HFFc6 (cell line): Measurements from ENCODE around the gene CD247. TPM values are rescaled to one million over a fixed set of nuclear protein-coding genes. Genes with fewer than 3 reads are reported as not detected.

Experiments
- DNase-seq: peaks from one replicate; pipeline ENCODE4 v3.0.0-alpha.2; 2018
- H3K27ac Mint-ChIP-seq: 2 replicates; pipeline ENCODE4 v1.8.0; 2020; ENCODE audit warnings: mild to moderate bottlenecking, mixed read lengths
- H3K27me3 Mint-ChIP-seq: 2 replicates; pipeline ENCODE4 v1.8.0; 2021; ENCODE audit warnings: mild to moderate bottlenecking, moderate library complexity, mixed read lengths; ENCODE audit not compliant: insufficient read depth
- H3K36me3 Mint-ChIP-seq: 2 replicates; pipeline ENCODE4 v1.8.0; 2021; ENCODE audit warnings: low read depth, mixed read lengths
- H3K4me1 Mint-ChIP-seq: 2 replicates; pipeline ENCODE4 v1.8.0; 2020; ENCODE audit warnings: low read depth, mixed read lengths
- H3K4me3 Mint-ChIP-seq: 2 replicates; pipeline ENCODE4 v1.8.0; 2020; ENCODE audit warnings: mild to moderate bottlenecking, moderate library complexity, mixed read lengths
- H3K9me3 Mint-ChIP-seq: 2 replicates; pipeline ENCODE4 v1.8.0; 2020; ENCODE audit warnings: mild to moderate bottlenecking, mixed read lengths
- total RNA-seq, 6 experiments: library from RNA; stranded (reverse); fragmentation: NEBNext Ultra II Directional; extraction: Animal tissue kit (Norgen Biotek cat#: 25700); gene quantifications; 2 replicates in 1 of 6; 3 replicates in 5 of 6; pipeline ENCODE4 v1.2.3, GENCODE V29; 2021
- TF ChIP-seq, protein P1 (sequence below): fragments of 200-600 bp; sonication (generic); IDR thresholded peaks from 2 replicates; pipeline ENCODE4 v1.5.0; 2021; ENCODE audit warnings: antibody characterized with exemption, mild to moderate bottlenecking

The CD247 gene
- total RNA-seq, 6 experiments from 2014 or later: not detected

DNA sequence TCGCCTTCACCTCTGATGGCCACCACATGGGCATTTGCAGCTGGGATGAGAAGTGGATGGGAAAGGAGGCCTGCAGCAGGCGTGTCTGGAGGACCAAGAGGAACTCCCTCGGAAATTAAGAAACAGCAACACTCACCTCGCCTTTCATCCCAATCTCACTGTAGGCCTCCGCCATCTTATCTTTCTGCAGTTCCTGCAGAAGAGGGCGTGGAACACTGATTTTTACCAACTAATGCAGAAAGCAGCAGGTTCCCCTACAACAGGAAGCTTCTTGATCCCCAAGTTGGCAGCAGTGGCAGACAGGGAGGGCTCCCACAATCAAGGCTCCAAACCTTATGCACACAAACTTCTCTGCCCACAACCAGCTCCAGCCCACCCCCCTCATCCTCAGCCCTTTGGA lies 84.4 kb downstream of the CD247 start:
- no peaks in the 10 kb centered on the region for H3K36me3 Mint-ChIP-seq
- no peak overlapping the region for H3K4me3 Mint-ChIP-seq
- TF ChIP-seq, protein P1, sequence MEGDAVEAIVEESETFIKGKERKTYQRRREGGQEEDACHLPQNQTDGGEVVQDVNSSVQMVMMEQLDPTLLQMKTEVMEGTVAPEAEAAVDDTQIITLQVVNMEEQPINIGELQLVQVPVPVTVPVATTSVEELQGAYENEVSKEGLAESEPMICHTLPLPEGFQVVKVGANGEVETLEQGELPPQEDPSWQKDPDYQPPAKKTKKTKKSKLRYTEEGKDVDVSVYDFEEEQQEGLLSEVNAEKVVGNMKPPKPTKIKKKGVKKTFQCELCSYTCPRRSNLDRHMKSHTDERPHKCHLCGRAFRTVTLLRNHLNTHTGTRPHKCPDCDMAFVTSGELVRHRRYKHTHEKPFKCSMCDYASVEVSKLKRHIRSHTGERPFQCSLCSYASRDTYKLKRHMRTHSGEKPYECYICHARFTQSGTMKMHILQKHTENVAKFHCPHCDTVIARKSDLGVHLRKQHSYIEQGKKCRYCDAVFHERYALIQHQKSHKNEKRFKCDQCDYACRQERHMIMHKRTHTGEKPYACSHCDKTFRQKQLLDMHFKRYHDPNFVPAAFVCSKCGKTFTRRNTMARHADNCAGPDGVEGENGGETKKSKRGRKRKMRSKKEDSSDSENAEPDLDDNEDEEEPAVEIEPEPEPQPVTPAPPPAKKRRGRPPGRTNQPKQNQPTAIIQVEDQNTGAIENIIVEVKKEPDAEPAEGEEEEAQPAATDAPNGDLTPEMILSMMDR: no peak
- DNase-seq: no peak
- H3K27ac Mint-ChIP-seq: no peak overlapping the region
- H3K9me3 Mint-ChIP-seq: no peaks in the 10 kb centered on the region; the same call in 1 of the 2 replicates
- H3K4me1 Mint-ChIP-seq: no peaks in the 10 kb centered on the region
- peaks cover 13% of the 10 kb centered on the region; the same call in 1 of the 2 replicates for H3K27me3 Mint-ChIP-seq

DNA sequence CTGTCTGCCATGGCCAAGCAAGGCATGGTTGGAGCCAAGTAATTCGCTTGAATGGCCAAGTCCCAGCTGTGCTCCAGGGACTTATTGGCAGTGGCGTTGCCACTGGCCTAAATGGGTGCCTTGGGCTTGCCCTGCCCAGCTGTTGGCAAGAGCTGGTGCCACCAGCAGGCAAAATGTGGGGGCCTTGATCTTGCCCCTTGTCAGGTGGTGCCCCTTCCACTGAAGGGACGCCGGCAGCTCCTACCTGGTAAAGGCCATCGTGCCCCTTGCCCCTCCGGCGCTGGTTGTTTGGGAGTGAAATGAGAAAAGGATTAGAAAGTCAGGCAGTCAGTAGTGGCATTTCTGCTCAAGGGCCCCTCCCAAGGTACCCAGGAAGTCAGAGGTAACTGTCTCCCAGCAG lies 85.5 kb downstream of the CD247 start:
- DNase-seq: no peak
- no peaks in the 10 kb centered on the region; the same call in 1 of the 2 replicates for H3K4me1 Mint-ChIP-seq
- H3K9me3 Mint-ChIP-seq: no peaks in the 10 kb centered on the region; the same call in 1 of the 2 replicates
- TF ChIP-seq, protein P1: no peak
- no peak overlapping the region for H3K4me3 Mint-ChIP-seq
- no peaks in the 10 kb centered on the region for H3K36me3 Mint-ChIP-seq
- peaks cover 7% of the 10 kb centered on the region; the same call in 1 of the 2 replicates for H3K27me3 Mint-ChIP-seq
- H3K27ac Mint-ChIP-seq: no peak overlapping the region

DNA sequence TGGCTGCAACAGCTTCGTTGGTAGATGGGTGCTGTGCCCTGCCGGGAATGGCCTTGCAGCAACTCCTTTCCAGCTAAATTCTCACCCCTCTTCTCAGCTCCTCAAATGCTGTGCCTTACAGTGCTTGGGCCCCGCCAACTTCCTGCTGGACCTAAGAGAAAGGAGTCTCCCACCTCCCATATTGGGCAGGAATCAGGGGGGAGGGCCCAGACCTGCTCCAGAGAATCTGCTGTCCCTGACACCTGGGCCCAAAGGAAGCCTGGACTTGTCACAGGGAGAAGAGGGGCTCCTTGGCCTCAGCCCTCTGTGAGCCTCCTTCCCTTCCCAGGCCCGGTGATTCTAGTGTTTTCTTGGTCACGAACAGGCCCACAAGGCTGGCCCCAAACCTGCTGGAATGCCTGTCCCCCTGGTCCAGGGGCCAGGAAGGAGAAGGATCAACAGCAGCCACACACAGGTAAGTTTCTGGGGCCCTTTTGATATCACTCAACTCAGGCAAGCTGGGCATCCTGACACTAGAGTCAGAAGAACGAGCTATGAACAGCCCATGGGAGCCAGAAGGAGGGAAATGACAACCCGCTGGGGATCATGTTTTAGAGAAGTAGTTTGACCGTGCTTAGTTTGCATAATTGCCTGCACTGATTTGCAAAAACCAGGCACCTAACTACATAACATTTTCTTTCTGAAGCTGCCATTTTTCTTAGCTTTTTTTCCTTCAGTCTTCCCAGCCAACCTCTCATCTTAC lies 86.2 kb downstream of the CD247 start:
- H3K27me3 Mint-ChIP-seq: peaks cover 6% of the 10 kb centered on the region; the same call in 1 of the 2 replicates

DNA sequence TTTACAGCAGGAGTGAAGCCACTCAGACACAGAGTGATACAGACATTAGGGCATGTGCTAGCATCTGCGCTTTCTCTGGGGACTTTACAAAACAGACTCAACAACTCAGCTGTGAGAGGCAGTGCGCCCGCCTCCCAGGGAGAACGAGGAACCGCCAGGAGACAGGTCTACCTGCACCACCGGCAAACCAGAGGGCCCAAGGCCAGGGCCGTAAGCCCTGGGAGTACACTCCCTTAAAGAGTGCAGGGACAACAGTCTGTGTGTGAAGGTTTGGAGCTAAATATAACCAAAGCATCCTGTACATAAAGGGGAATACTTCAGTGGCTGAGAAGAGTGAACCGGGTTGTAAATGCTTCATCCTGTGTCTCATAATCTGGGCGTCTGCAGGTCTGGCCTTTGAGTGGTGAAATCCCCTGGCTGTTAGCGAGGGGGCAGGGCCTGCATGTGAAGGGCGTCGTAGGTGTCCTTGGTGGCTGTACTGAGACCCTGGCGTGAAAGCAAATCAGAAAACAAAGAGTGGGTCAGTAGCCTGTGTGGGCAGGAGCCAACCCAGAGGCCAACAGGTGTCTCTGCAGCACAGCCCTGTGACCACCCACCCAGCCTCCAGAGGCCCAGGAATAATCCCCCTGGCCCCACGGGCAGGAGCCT lies 86.9 kb downstream of the CD247 start:
- no peak for DNase-seq
- Mint-ChIP-seq H3K36me3 (no peaks in the 10 kb centered on the region), H3K4me1 (no peaks in the 10 kb centered on the region; the same call in 1 of the 2 replicates), H3K4me3 (no peak overlapping the region), H3K9me3 (no peaks in the 10 kb centered on the region; the same call in 1 of the 2 replicates), H3K27me3 (peaks cover 6% of the 10 kb centered on the region; the same call in 1 of the 2 replicates), H3K27ac (no peak overlapping the region)
- TF ChIP-seq, protein P1: no peak

More for the DNA sequence above, 86.2 kb downstream of the CD247 start:
- Mint-ChIP-seq H3K9me3 (no peaks in the 10 kb centered on the region; the same call in 1 of the 2 replicates), H3K4me1 (no peaks in the 10 kb centered on the region; the same call in 1 of the 2 replicates), H3K4me3 (no peak overlapping the region), H3K27ac (no peak overlapping the region), H3K36me3 (no peaks in the 10 kb centered on the region)
- DNase-seq: no peak
- TF ChIP-seq, protein P1: no peak

DNA sequence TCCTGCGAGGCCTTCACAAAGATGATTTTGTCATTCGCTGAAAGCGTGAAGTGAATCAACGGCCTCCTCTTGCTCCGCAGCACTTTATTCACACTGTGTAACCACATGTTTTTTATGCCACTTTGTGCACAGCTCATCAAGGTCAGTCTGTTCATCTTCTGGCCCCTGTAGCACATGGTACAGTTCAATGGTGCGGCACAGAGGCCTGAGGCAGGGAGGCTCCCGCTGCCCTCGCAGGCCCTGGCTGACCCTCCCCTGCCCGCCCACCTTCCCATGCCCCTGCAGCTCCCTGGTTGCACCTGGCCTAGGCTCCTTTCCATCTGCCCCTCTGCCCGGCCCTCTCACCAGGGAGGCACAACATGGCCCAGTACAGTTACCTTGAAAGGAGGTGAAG lies 87.5 kb downstream of the CD247 start:
- H3K27me3 Mint-ChIP-seq: peaks cover 3% of the 10 kb centered on the region; the same call in 1 of the 2 replicates
- no peaks in the 10 kb centered on the region; the same call in 1 of the 2 replicates for H3K4me1 Mint-ChIP-seq
- H3K4me3 Mint-ChIP-seq: no peak overlapping the region
- no peaks in the 10 kb centered on the region for H3K36me3 Mint-ChIP-seq
- no peak for DNase-seq
- H3K9me3 Mint-ChIP-seq: no peaks in the 10 kb centered on the region; the same call in 1 of the 2 replicates
- TF ChIP-seq, protein P1: no peak
- H3K27ac Mint-ChIP-seq: no peak overlapping the region
